Suprapubic skin (tissue), 4 donors: ENCODE results near the gene TET1. TPM values are rescaled to one million over a fixed set of nuclear protein-coding genes. Genes with fewer than 3 reads are reported as not detected.
"Not testable (repeated sequence)": the region's sequence is repeated elsewhere in the genome, so short reads cannot be mapped to it uniquely, and the experiment has no call there.

ENCODE experiments used
- DNase-seq, 2 donors: peaks; one replicate each; pipeline ENCODE4 v3.0.0-alpha.2; 2019; ENCODE audit warnings: low spot score in 2 of 2
- H3K27ac ChIP-seq: fragments of 200-600 bp; sonication (generic); one replicate; pipeline ENCODE4 v1.5.1; 2019
- H3K27me3 ChIP-seq: fragments of 200-600 bp; sonication (generic); one replicate; pipeline ENCODE4 v1.5.1; 2019
- H3K36me3 ChIP-seq: fragments of 200-600 bp; sonication (generic); one replicate; pipeline ENCODE4 v1.5.1; 2019
- H3K4me1 ChIP-seq: fragments of 200-600 bp; sonication (generic); one replicate; pipeline ENCODE4 v1.5.1; 2019
- H3K4me3 ChIP-seq: fragments of 200-600 bp; sonication (generic); one replicate; pipeline ENCODE4 v1.5.1; 2019; ENCODE audit warnings: mild to moderate bottlenecking
- H3K9me3 ChIP-seq: fragments of 200-600 bp; sonication (generic); one replicate; pipeline ENCODE4 v1.5.1; 2019
- CTCF ChIP-seq, 2 donors: fragments of 200-600 bp in 1 of 2; fragments of 450-650 bp in 1 of 2; sonication (generic) in 1 of 2; IDR thresholded peaks; one replicate each; pipeline ENCODE4 v1.5.1; 2016 to 2019; ENCODE audit warnings: antibody characterized with exemption in 2 of 2, mild to moderate bottlenecking in 1 of 2, moderate library complexity in 1 of 2
- EP300 ChIP-seq: sonication (generic); formaldehyde crosslinking; IDR thresholded peaks from one replicate; pipeline ENCODE4 v1.6.1; 2017; ENCODE audit warnings: antibody characterized with exemption
- POLR2A ChIP-seq, 2 donors: fragments of 450-650 bp; IDR thresholded peaks; one replicate each; pipeline ENCODE4 v1.6.1; 2017; ENCODE audit warnings: antibody characterized with exemption in 2 of 2, mild to moderate bottlenecking in 2 of 2, moderate library complexity in 2 of 2
- POLR2AphosphoS5 ChIP-seq, 3 donors: sonication (generic); formaldehyde crosslinking; IDR thresholded peaks; one replicate each; pipeline ENCODE4 v1.6.1; 2017; ENCODE audit warnings: antibody characterized with exemption in 3 of 3
- WGBS: methylation state at CpG from one replicate; pipeline ENCODE4 v1.1.5; 2018; 5-methylcytosine and 5-hydroxymethylcytosine counted together
- total RNA-seq, 4 donors: library from RNA; depleted of rRNA; stranded (reverse); fragments of >200 nt; gene quantifications; one replicate each; pipeline ENCODE4 v1.1.0, GENCODE V29; 2016

The TET1 gene
- total RNA-seq, 4 donors from 2014 or later: 0.98 to 3.2 (median 2.6) TPM

- H3K9me3 ChIP-seq: no peaks in the 10 kb centered on the region
- WGBS: 74% methylated on average over 1 of the region's 1 CpG
- no peaks in the 10 kb centered on the region for H3K36me3 ChIP-seq
- no peaks in the 10 kb centered on the region for H3K27me3 ChIP-seq
- H3K4me3 ChIP-seq: no peak overlapping the region
- H3K27ac ChIP-seq: no peak overlapping the region
- H3K4me1 ChIP-seq: no peaks in the 10 kb centered on the region
- DNase-seq: no peak
- TF ChIP-seq EP300: no peak
- TF ChIP-seq POLR2A (IDR thresholded peaks at IDR 0.05): no peak
- TF ChIP-seq CTCF (IDR thresholded peaks at IDR 0.05): no peak
- no peak for TF ChIP-seq POLR2AphosphoS5 (IDR thresholded peaks at IDR 0.05)
Measured at GRCh38 chr10:68618234-68618633, 58.1 kb downstream of the TET1 start.

GRCh38 chr10:68619595-68619994 lies 59.5 kb downstream of the TET1 start:
- 93% methylated on average over 3 of the region's 3 CpGs for WGBS
- Histone ChIP-seq H3K36me3 (no peaks in the 10 kb centered on the region), H3K4me1 (no peaks in the 10 kb centered on the region), H3K27ac (no peak overlapping the region), H3K27me3 (no peaks in the 10 kb centered on the region), H3K4me3 (no peak overlapping the region), H3K9me3 (no peaks in the 10 kb centered on the region)
- TF ChIP-seq POLR2A (IDR thresholded peaks at IDR 0.05): no peak
- TF ChIP-seq CTCF (IDR thresholded peaks at IDR 0.05): no peak
- no peak for TF ChIP-seq EP300
- TF ChIP-seq POLR2AphosphoS5 (IDR thresholded peaks at IDR 0.05): no peak
- no peak for DNase-seq

GRCh38 chr10:68625316-68625921 lies 65.3 kb downstream of the TET1 start:
- no peaks in the 10 kb centered on the region for H3K27me3 ChIP-seq
- no peaks in the 10 kb centered on the region for H3K36me3 ChIP-seq
- H3K27ac ChIP-seq: no peak overlapping the region
- no peak for TF ChIP-seq CTCF (IDR thresholded peaks at IDR 0.05)
- no peak for TF ChIP-seq POLR2AphosphoS5 (IDR thresholded peaks at IDR 0.05)
- no peak for TF ChIP-seq EP300
- TF ChIP-seq POLR2A (IDR thresholded peaks at IDR 0.05): no peak
- 48% methylated on average over 4 of the region's 4 CpGs for WGBS
- no peaks in the 10 kb centered on the region for H3K9me3 ChIP-seq
- no peak for DNase-seq
- no peaks in the 10 kb centered on the region for H3K4me1 ChIP-seq
- no peak overlapping the region for H3K4me3 ChIP-seq

- WGBS: 87% methylated on average over 5 of the region's 6 CpGs
- H3K4me3 ChIP-seq: no peak overlapping the region
- H3K9me3 ChIP-seq: no peaks in the 10 kb centered on the region
- DNase-seq: no peak
- TF ChIP-seq POLR2AphosphoS5 (IDR thresholded peaks at IDR 0.05): no peak
- TF ChIP-seq EP300: no peak
- TF ChIP-seq CTCF (IDR thresholded peaks at IDR 0.05): no peak
- no peak for TF ChIP-seq POLR2A (IDR thresholded peaks at IDR 0.05)
- H3K27me3 ChIP-seq: no peaks in the 10 kb centered on the region
- H3K36me3 ChIP-seq: no peaks in the 10 kb centered on the region
- H3K27ac ChIP-seq: no peak overlapping the region
- H3K4me1 ChIP-seq: no peaks in the 10 kb centered on the region
Measured at GRCh38 chr10:68628576-68629127, 68.5 kb downstream of the TET1 start.

GRCh38 chr10:68632271-68632560 lies 72.1 kb downstream of the TET1 start:
- not testable (repeated sequence) for H3K27me3 ChIP-seq, H3K4me1 ChIP-seq, H3K36me3 ChIP-seq, H3K4me3 ChIP-seq, DNase-seq, H3K9me3 ChIP-seq, H3K27ac ChIP-seq
- 97% methylated on average over 10 of the region's 10 CpGs for WGBS

- DNase-seq: no peak
- Histone ChIP-seq H3K27ac (no peak overlapping the region), H3K9me3 (no peaks in the 10 kb centered on the region), H3K36me3 (no peaks in the 10 kb centered on the region), H3K27me3 (no peaks in the 10 kb centered on the region), H3K4me1 (no peaks in the 10 kb centered on the region), H3K4me3 (no peak overlapping the region)
- no peak for TF ChIP-seq POLR2A (IDR thresholded peaks at IDR 0.05)
- TF ChIP-seq EP300: no peak
- no peak for TF ChIP-seq CTCF (IDR thresholded peaks at IDR 0.05)
- no peak for TF ChIP-seq POLR2AphosphoS5 (IDR thresholded peaks at IDR 0.05)
- 92% methylated on average over 4 of the region's 4 CpGs for WGBS
Measured at GRCh38 chr10:68633281-68633680, 73.1 kb downstream of the TET1 start.
